Omental fat pad (tissue), 4 donors: Measurements from ENCODE around the gene SNX30. TPM values are rescaled to one million over a fixed set of nuclear protein-coding genes. Genes with fewer than 3 reads are reported as not detected.
A peak's percentile ranks its signal among the peaks of the same experiment; 100 is the strongest.

Experiments used
- ATAC-seq: fragments of 150-250 bp; one replicate; pipeline ENCODE4 v1.9.1; 2016; ENCODE audit warnings: mild to moderate bottlenecking, moderate library complexity; ENCODE audit not compliant: low FRiP score
- DNase-seq: peaks from one replicate; pipeline ENCODE4 v3.0.0-alpha.2; 2019; ENCODE audit warnings: low spot score
- total RNA-seq, 4 donors: library from RNA; depleted of rRNA; stranded (reverse); fragments of >200 nt; gene quantifications; one replicate each; pipeline ENCODE4 v1.1.0, GENCODE V29; 2016
- TF ChIP-seq, protein P1 (sequence below), 3 donors: fragments of 450-650 bp; IDR thresholded peaks; one replicate each; pipeline ENCODE4 v1.5.1; 2016 to 2017; ENCODE audit warnings: antibody characterized with exemption in 3 of 3, mild to moderate bottlenecking in 3 of 3, moderate library complexity in 2 of 3

SNX30 gene
- total RNA-seq, 4 donors from 2014 or later: 8.9 to 27.5 (median 11.6) TPM

DNA sequence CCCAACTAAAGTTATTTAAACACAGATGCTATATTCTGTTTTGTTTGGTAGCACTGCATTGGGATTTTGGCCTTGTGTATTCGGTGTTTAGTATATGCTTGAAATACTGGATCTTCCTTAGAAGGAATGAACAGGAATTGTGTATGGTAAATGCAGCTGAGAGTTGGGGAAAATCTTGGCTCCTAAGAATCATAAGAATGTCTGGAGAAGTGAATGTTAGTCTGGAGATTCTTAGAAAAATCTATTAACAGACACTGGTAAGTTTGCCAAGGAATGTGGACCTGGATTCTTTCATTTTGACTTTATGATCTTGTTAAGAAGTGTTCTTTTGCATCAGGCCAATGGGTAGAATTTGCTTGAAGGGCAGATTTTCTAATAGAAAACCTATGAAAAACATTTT is 38.9 kb downstream of the SNX30 start:
- DNase-seq (no peak), ATAC-seq (no peak)
- TF ChIP-seq, protein P1, sequence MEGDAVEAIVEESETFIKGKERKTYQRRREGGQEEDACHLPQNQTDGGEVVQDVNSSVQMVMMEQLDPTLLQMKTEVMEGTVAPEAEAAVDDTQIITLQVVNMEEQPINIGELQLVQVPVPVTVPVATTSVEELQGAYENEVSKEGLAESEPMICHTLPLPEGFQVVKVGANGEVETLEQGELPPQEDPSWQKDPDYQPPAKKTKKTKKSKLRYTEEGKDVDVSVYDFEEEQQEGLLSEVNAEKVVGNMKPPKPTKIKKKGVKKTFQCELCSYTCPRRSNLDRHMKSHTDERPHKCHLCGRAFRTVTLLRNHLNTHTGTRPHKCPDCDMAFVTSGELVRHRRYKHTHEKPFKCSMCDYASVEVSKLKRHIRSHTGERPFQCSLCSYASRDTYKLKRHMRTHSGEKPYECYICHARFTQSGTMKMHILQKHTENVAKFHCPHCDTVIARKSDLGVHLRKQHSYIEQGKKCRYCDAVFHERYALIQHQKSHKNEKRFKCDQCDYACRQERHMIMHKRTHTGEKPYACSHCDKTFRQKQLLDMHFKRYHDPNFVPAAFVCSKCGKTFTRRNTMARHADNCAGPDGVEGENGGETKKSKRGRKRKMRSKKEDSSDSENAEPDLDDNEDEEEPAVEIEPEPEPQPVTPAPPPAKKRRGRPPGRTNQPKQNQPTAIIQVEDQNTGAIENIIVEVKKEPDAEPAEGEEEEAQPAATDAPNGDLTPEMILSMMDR (IDR thresholded peaks at IDR 0.05): no peak

DNA sequence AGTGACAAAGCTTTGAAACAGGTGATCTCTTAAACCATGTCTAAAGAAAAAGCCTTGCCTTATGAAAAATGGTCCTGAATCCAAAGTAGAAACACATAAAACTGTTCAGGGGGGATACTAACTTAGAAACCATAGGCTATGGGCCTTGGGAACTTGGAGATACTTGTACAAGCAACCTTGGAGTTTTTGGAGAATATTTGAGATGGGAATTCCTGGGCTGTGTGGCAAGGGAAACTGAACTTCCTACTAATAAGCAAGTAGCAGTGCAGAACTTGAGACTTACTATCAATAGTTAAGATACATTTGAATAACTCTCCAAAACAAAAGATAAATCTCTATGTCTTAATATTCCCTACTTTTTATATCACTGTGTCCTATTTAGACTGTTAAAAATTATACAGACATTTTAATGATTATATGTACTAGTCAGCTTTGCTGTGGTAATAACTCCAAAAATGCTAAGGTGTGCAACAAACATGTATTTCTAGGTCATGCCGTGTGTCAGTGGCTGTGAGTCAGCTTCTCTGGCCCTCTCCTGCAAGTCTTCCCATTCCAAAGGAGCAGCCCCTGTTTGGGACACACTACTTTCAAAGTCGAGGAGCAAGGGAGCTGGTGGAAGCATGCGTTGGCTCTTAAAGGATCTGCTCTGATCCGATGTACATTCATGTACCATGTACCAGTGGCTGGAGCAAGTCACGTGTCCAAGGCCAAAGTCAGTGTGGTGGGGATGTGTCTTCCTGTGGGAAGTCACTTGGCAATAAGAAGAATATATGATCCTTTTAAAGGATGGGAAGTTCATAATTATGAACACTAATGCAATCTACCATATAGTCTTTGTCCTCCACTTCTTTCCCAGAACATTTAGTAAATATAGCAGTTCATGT is 39.6 kb downstream of the SNX30 start:
- TF ChIP-seq, protein P1 (IDR thresholded peaks at IDR 0.05): no peak
- ATAC-seq (no peak), DNase-seq (no peak)

DNA sequence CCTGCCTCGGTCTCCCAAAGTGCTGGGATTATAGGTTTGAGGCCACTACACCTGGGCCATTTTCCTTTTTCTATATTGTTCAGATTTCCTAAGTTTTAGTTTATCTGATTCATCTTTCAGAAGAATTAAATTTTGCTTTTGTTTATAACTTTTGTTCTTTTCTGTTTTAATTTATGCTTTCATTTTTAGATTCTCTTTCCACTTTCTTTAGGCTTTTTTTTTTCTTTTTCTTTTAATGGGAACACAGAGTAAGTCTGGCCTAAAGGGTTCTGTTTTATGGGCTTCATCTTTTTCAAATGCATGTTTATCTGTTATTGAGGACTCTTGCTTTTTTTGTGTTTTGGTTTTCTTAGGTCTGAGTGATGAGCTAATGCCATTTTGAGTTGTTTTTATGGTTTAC is 42.1 kb downstream of the SNX30 start:
- no peak for DNase-seq
- TF ChIP-seq, protein P1 (IDR thresholded peaks at IDR 0.05): no peak
- ATAC-seq: no peak

GRCh38 chr9:112793213-112793810 is 42.8 kb downstream of the SNX30 start:
- DNase-seq (no peak), ATAC-seq (no peak)
- TF ChIP-seq, protein P1 (IDR thresholded peaks at IDR 0.05): peak in 1 of 3 donors; percentile 13

DNA sequence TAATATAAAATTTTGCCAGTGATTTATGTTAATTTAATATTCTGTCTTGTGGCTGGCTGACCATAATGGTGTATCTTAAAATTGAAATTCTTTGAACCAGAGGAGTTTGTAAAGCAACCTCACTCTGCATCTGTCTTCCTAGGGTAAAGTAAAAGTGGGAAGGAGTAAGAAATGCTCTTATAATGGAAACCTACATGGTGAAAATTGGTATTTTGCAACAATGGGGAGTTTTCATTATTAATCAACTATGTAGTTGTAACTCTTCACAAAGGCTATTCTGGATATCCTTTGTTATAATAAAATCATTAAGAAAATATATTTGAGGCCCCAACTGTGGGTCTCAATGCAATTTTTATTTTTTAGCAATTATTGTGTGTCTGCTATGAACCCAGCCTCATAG is 44.2 kb downstream of the SNX30 start:
- TF ChIP-seq, protein P1 (IDR thresholded peaks at IDR 0.05): no peak
- DNase-seq: no peak
- no peak for ATAC-seq

- TF ChIP-seq, protein P1 (IDR thresholded peaks at IDR 0.05): no peak
- DNase-seq (no peak), ATAC-seq (no peak)
Measured at GRCh38 chr9:112795921-112796320, 45.4 kb downstream of the SNX30 start.
